GM23248 (cell line): ENCODE results near the gene PDE8A.

Experiments used
- EZH2 ChIP-seq: fragments of 200-600 bp; sonication (generic); IDR thresholded peaks from 2 replicates; pipeline ENCODE4 v1.6.1; 2018; ENCODE audit warnings: antibody characterized with exemption, mild to moderate bottlenecking; ENCODE audit not compliant: insufficient read depth, poor library complexity, severe bottlenecking
- EZH2phosphoT487 ChIP-seq: fragments of 200-600 bp; sonication (generic); IDR thresholded peaks from 2 replicates; pipeline ENCODE4 v1.6.1; 2018; ENCODE audit warnings: antibody characterized with exemption, moderate library complexity, mild to moderate bottlenecking, low read depth; ENCODE audit not compliant: insufficient read depth

DNA sequence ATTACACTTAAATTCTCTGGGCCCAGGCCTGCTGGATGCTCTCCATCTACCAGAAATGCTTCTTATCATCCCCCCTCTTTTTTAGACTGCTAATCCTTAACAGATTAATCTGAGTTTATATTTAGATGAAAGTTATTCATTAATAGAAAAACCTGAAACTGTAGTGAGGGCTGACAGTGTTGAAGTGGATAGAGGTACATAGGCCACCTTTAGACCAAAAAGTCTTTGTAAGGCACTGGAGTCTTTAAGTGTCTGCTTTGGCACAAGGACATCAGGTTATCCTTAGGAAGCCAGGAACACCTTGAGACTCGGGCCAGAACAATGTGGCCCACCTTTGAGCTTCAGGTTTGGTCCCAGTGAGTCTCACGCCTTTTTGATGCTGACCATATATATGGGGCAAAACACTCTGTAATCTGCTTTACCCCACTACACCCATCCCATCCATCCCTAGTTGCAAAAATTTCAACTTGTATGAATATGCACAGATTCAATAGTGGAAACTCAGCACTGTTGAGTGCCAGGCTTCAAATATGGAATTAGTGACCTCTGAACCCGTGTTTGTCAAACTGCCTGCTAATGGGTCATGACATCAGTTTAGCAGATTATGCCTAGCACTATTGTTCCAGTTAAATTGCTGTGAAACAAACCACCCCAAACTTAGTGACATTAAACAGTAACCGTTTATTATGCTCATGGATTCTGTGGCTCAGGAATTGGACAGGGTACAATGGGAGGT, 44.0 kb downstream of the PDE8A start:
- TF ChIP-seq EZH2phosphoT487 = no peak
- no peak for TF ChIP-seq EZH2
